Right kidney (tissue), 1 donor: Measurements from ENCODE around the gene SP9.
"Not testable (repeated sequence)": the region's sequence is repeated elsewhere in the genome, so short reads cannot be mapped to it uniquely, and the experiment has no call there.

Experiments
- DNase-seq: peaks from one replicate; pipeline ENCODE4 v3.0.0-alpha.2; 2016

The SP9 gene

DNA sequence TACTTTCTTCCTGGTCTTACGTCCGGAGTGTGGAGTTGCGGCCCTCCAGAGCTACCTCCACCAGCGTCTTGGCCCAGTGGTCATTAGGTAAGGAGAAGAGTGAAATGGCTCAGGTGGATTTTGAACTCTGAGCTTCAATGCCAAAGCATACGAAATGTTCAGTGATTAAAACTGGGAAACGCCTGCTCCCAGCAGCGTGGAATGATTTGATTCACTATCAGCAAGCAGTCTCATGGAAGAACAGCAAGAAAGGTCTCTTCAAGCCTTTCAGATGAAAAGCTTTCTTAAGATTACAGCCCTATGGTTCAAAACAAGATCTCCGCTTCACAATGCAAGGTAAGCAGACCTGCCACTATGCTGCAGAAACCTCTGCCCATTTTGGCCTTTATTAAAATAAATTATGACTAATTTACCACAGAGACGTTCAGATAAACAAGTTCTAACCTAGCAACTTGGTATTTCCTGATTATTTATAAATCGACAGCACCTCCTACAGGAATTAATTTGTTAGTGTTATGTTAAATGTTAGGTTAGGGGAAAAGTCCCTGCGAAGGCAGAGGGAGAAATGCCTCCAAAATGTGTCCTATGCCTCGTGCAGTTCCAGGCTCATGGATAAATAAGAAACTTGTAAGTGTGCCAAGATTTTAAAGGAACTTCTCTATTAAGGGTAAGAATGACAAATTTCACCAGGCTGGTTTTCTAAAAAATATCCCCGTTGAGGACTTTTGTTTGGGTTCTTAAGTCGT, 10.1 kb downstream of the SP9 start:
- DNase-seq = peak; percentile 45

GRCh38 chr2:174350018-174350417, 15.3 kb downstream of the SP9 start:
- DNase-seq = no peak

DNA sequence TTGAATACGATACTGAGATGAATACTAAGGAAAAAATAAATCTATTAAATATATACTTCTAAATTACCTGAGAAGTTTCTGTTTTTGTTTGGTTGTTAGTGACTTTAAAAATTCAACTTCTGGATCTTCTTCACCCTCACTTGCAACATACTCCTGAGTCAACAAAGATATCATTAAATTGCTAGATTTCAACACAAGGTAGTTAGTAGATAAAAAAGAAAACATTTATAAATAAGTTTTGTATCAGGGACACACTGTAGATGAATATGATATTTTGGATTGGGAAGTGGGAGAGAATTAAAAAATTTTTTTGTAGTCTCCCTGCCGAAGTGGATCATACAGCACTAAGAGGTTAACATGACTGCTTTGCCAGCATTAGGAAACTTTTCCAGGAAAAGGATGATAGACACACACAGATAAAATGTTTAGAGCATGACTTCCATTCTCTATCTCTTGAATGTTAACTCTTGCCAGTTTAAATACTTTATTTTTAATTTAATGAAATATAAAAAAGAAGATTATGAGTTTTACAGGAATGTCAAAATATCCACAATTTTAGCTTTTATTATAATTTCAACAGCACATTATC, 15.9 kb downstream of the SP9 start:
- DNase-seq = no peak

DNA sequence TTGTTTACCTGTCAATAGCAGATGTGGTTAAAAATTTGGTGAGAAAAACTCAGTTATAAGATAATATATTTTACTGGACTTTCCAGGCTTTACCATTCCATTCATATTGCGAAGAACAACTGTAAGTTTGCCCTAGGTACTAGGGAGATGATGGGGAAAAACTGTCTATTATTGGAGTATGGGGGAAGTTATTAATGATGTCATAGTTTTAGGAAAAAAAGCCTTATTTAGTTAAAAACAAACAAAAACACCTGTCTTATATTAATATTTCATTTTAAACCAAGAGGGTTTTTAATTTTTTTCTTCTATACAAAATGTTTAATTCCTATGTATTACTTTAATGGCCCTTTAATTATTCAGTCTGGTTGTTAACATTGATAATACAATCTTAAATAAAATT, 18.2 kb downstream of the SP9 start:
- DNase-seq = no peak

DNA sequence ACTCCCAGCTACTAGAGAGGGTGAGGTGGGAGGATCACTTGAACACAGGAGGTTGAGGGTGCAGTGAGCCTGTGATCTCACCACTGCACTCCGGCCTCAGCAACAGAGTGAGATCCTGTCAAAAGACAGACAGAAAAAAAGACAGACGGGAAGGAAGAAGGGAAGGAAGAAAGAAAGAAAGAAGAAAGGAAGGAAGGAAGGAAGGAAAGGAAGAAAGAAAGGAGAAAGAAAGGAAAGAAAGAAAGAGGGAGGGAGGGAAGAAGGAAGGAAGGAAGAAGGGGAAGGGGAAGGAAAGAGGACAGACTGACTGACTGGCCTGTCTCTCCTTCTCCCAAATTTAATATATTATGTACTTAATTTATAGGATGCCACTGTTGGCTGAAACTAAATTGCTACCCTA, 21.6 kb downstream of the SP9 start:
- no peak for DNase-seq

DNA sequence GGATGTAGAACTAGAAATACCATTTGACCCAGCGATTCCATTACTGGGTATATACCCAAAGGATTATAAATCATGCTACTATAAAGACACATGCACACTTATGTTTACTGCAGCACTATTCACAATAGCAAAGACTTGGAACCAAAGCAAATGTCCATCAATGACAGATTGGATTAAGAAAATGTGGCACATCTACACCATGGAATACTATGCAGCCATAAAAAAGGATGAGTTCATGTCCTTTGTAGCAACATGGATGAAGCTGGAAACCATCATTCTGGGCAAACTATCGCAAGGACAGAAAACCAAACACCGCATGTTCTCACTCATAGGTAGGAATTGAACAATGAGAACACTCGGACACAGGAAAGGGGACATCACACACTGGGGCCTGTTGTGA, 24.9 kb downstream of the SP9 start:
- DNase-seq = not testable (repeated sequence)

DNA sequence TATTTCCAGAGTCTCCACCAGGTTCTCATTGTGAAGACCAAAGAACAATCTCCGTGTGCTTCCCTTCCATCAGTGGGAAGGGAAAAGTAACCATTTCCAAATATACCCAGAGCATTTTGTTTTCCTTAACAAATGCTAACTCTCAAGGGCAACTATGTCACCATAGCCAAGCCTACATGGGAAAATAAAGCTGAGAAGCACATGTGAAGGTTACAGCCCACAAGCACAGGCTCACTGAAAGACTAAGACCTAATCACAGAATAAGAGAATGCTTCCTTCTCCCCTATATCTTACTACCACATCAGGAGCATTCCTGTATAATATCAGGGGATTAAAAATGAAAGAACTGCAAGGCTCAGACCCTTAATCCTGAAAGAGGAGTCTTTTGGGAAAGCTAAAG, 28.2 kb downstream of the SP9 start:
- DNase-seq = no peak

DNA sequence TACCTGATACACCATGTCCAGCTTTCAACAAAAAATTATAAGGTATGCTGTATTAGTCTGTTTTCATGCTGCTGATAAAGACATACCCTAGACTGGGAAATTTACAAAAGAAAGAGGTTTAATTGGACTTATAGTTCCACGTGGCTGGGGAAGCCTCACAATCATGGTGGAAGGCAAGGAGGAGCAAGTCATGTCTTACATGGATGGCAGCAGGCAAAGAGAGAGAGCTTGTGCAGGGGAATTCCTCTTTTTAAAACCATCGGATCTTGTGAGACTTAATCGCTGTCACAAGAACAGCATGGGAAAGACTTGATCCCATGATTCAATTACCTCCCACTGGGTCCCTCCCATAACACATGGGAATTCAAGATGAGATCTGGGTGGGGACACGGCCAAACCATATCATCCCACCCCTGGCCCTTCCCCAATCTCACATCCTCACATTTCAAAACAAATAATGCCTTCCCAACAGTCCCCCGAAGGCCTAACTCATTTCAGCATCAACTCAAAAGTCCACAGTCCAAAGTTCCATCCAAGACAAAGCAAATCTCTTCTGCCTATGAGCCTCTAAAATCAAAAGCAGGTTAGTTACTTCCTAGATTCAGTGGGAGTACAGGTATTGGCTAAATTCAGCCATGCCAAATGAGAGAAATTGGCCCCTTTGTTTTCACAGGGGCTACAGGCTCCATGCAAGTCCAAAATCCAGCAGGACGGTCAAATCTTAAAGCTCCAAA, 28.9 kb downstream of the SP9 start:
- not testable (repeated sequence) for DNase-seq

- no peak for DNase-seq
Observed at GRCh38 chr2:174364628-174365027, 29.9 kb downstream of the SP9 start.

GRCh38 chr2:174365571-174365970, 30.8 kb downstream of the SP9 start:
- DNase-seq = no peak

DNA sequence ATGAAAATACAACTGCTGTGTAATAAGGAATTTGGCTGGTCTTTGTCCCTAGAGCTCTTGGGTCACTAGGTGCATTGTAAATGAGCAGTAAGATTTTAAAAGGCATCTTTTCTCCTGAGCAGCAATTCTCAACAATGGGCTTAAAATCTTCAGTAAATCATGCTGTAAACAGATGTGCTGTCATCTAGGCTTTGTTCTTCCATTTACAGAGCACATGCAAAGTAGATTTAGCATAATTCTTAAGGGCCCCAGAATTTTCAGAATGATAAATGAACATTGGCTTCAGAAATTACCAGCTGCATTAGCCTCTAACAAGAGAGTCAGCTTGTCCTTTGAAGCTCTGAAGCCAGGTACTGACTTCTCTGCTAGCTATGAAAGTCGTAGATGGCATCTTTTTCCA, 33.9 kb downstream of the SP9 start:
- no peak for DNase-seq

DNA sequence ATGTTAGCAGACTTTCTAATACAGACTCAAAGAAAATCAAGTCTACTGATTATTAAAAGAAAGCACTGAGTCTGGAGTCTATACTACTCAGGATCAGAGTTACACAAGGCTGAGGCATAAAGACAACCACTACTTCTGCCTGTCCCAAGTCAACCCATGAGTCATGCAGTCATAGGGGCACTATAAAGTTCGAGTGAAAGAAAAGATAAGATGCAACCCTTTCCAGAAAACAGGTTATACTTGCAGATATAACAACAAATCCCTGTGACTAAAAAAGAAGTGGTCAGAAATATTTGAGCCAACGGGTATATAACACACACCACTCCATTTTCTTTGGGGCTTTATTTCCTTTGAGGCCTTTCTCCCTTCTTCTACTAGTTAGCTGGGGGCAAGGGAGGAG, 42.2 kb downstream of the SP9 start:
- no peak for DNase-seq

DNA sequence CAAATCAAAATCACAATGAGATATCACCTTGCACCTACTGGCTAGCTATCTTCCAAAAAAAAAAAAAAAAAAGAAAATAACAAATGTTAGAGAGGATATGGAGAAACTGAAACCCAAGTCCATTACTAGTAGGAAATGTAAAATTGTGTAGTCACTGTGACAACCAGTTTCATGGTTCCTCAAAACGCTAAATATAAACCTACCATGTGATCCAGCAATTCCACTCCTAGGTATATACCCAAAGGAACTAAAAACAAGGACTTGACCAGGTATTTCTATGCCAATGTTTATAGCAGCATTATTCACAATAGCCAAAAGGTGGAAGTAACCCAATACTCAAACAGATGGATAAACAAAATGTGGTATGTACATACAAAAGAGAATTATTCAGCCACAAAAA, 49.0 kb downstream of the SP9 start:
- no peak for DNase-seq

DNA sequence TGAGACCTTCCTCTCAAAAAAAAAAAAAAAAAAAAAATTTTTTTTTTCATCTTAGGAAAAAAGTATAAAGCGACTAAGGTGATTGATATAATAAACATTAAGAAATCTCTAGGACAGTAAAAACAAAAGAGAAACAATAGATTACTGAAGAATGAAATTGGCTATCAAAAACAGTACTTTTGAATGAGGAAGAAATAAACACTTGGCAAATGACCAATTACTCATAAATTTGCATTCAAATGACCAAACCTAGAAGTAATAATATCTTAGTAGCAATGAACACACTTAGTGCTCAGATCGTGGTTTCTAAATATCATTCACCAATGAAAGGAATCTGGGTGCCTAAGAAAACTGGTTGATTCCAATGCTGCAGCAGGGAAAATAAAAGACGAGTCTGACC, 50.4 kb downstream of the SP9 start:
- DNase-seq = no peak
